IMR-90 (cell line): ENCODE results near the gene HSPA9. TPM values are rescaled to one million over a fixed set of nuclear protein-coding genes. Genes with fewer than 3 reads are reported as not detected.

Experiments used
- ATAC-seq: fragments of 200-7000 bp; cut with Tn5 transposase; 2 replicates; pipeline ENCODE4 v1.9.1; 2020; ENCODE audit warnings: low read depth, mild to moderate bottlenecking, moderate library complexity
- BruUV-seq: library from RNA; stranded (reverse); fragments of 400-500 nt; replicated peaks from 2 replicates; lab custom pipeline; 2021; lab: Mats Ljungman, UMichigan
- CTCF ChIA-PET: fragments of 300-600 bp; formaldehyde crosslinking; extraction: SDS; loops from one replicate; lab custom pipeline; 2021; ENCODE audit warnings: antibody characterized with exemption; lab: Yijun Ruan, JAX
- POLR2A ChIA-PET: fragments of 300-600 bp; sonication (Branson Sonifier 250); formaldehyde crosslinking; loops from one replicate; lab custom pipeline; 2022; ENCODE audit warnings: antibody characterized with exemption; ENCODE audit not compliant: unreplicated experiment; lab: Charles Lee
- DNase-seq: peaks from one replicate; pipeline ENCODE4 v3.0.0; 2013
- H2AFZ ChIP-seq: replicated peaks from 2 replicates; pipeline ENCODE3; 2013; ENCODE audit warnings: low read length, mild to moderate bottlenecking; ENCODE audit not compliant: poor library complexity
- H2AK5ac ChIP-seq: 2 replicates; pipeline ENCODE4 v1.6.1; 2013; ENCODE audit warnings: low read depth, low read length, inconsistent platforms
- H2AK9ac ChIP-seq: replicated peaks from 2 replicates; pipeline ENCODE3; 2013; ENCODE audit warnings: mild to moderate bottlenecking, low read depth, low read length, moderate library complexity; ENCODE audit not compliant: poor library complexity
- H2BK120ac ChIP-seq: 2 replicates; pipeline ENCODE4 v1.6.1; 2013; ENCODE audit warnings: low read depth, low read length, inconsistent platforms
- H2BK15ac ChIP-seq: 3 replicates; pipeline ENCODE4 v1.6.1; 2013; ENCODE audit warnings: low read depth, low read length, inconsistent platforms
- H2BK20ac ChIP-seq: 2 replicates; pipeline ENCODE4 v1.6.1; 2013; ENCODE audit warnings: low read depth, mild to moderate bottlenecking, inconsistent platforms, low read length, moderate library complexity
- H2BK5ac ChIP-seq: 2 replicates; pipeline ENCODE4 v1.6.1; 2013; ENCODE audit warnings: mild to moderate bottlenecking, low read depth, low read length, inconsistent platforms; ENCODE audit not compliant: poor library complexity, severe bottlenecking
- H3K14ac ChIP-seq: replicated peaks from 2 replicates; pipeline ENCODE4 v1.6.1; 2013; ENCODE audit warnings: low read depth, low read length, inconsistent platforms
- H3K18ac ChIP-seq: 2 replicates; pipeline ENCODE4 v1.6.1; 2013; ENCODE audit warnings: low read depth, low read length, control low read depth
- H3K23ac ChIP-seq: 2 replicates; pipeline ENCODE4 v1.6.1; 2013; ENCODE audit warnings: low read depth, low read length, inconsistent platforms
- H3K27ac ChIP-seq: 2 replicates; pipeline ENCODE4 v1.5.1; 2013; ENCODE audit warnings: mild to moderate bottlenecking, control low read depth, low read length; ENCODE audit not compliant: insufficient read depth
- H3K27me3 ChIP-seq: 2 replicates; pipeline ENCODE4 v1.6.1; 2013; ENCODE audit warnings: low read length; ENCODE audit not compliant: control insufficient read depth, insufficient read depth
- H3K36me3 ChIP-seq: 2 replicates; pipeline ENCODE4 v1.6.1; 2013; ENCODE audit warnings: low read length, mixed read lengths; ENCODE audit not compliant: control insufficient read depth, insufficient read depth
- H3K4ac ChIP-seq: 2 replicates; pipeline ENCODE4 v1.6.1; 2013; ENCODE audit warnings: low read depth, low read length, inconsistent platforms
- H3K4me1 ChIP-seq: 2 replicates; pipeline ENCODE4 v1.6.1; 2013; ENCODE audit warnings: low read length, mixed read lengths; ENCODE audit not compliant: control insufficient read depth, insufficient read depth
- H3K4me2 ChIP-seq: 2 replicates; pipeline ENCODE4 v1.6.1; 2013; ENCODE audit warnings: low read depth, mild to moderate bottlenecking, control low read depth, low read length, moderate library complexity
- H3K4me3 ChIP-seq: 2 replicates; pipeline ENCODE4 v1.5.1; 2013; ENCODE audit warnings: low read depth, mild to moderate bottlenecking, control low read depth, low read length, moderate library complexity; ENCODE audit not compliant: insufficient read depth
- H3K56ac ChIP-seq: 2 replicates; pipeline ENCODE4 v1.6.1; 2013; ENCODE audit warnings: low read length, inconsistent platforms; ENCODE audit not compliant: insufficient read depth; ENCODE audit errors: extremely low read depth
- H3K79me1 ChIP-seq, 2 experiments: 2 replicates each; pipeline ENCODE4 v1.6.1; 2013; ENCODE audit warnings: low read length in 2 of 2, inconsistent platforms in 1 of 2, low read depth in 1 of 2
- H3K9ac ChIP-seq: 2 replicates; pipeline ENCODE4 v1.6.1; 2013; ENCODE audit warnings: low read depth, low read length, control low read depth
- H3K9me1 ChIP-seq: 2 replicates; pipeline ENCODE4 v1.6.1; 2013; ENCODE audit warnings: low read length, inconsistent platforms; ENCODE audit not compliant: insufficient read depth
- H3K9me3 ChIP-seq: 2 replicates; pipeline ENCODE4 v1.6.1; 2013; ENCODE audit warnings: low read length; ENCODE audit not compliant: control insufficient read depth, insufficient read depth
- H4K20me1 ChIP-seq: 2 replicates; pipeline ENCODE4 v1.6.1; 2013; ENCODE audit warnings: low read length, inconsistent platforms; ENCODE audit not compliant: insufficient read depth
- H4K5ac ChIP-seq: 2 replicates; pipeline ENCODE4 v1.6.1; 2013; ENCODE audit warnings: mild to moderate bottlenecking, low read depth, low read length, control low read depth
- H4K8ac ChIP-seq, 2 experiments: 2 replicates each; pipeline ENCODE4 v1.6.1; 2013; ENCODE audit warnings: low read depth in 2 of 2, low read length in 2 of 2, control low read depth in 1 of 2, inconsistent platforms in 1 of 2
- H4K91ac ChIP-seq: 2 replicates; pipeline ENCODE4 v1.6.1; 2013; ENCODE audit warnings: low read depth, low read length, inconsistent platforms; ENCODE audit not compliant: insufficient read depth
- BHLHE40 ChIP-seq: fragments of 150-350 bp; IDR thresholded peaks from 2 replicates; pipeline ENCODE4 v1.6.1; 2016; ENCODE audit warnings: mild to moderate bottlenecking, low read depth, low read length
- CEBPB ChIP-seq: IDR thresholded peaks from 2 replicates; pipeline ENCODE4 v1.6.1; 2012; ENCODE audit warnings: low read depth, low read length, improper control_type of control experiment
- CHD1 ChIP-seq: IDR thresholded peaks from 2 replicates; pipeline ENCODE4 v1.6.1; 2012; ENCODE audit warnings: low read depth, low read length, improper control_type of control experiment
- ELK1 ChIP-seq: fragments of 150-350 bp; IDR thresholded peaks from 2 replicates; pipeline ENCODE4 v1.6.1; 2016; ENCODE audit warnings: low read depth, mild to moderate bottlenecking, low read length, moderate library complexity, borderline replicate concordance
- FOS ChIP-seq: fragments of 150-350 bp; IDR thresholded peaks from 2 replicates; pipeline ENCODE4 v1.6.1; 2016; ENCODE audit warnings: low read depth, low read length
- MAFK ChIP-seq: IDR thresholded peaks from 2 replicates; pipeline ENCODE4 v1.6.1; 2012; ENCODE audit warnings: low read depth, low read length, improper control_type of control experiment
- MAZ ChIP-seq: IDR thresholded peaks from 2 replicates; pipeline ENCODE4 v1.6.1; 2012; ENCODE audit warnings: low read depth, mild to moderate bottlenecking, low read length, improper control_type of control experiment, moderate library complexity, borderline replicate concordance
- MXI1 ChIP-seq: IDR thresholded peaks from 2 replicates; pipeline ENCODE4 v1.6.1; 2012; ENCODE audit warnings: low read depth, mild to moderate bottlenecking, low read length, moderate library complexity, borderline replicate concordance
- NFE2L2 ChIP-seq: fragments of 150-350 bp; IDR thresholded peaks from 2 replicates; pipeline ENCODE4 v1.6.1; 2016; ENCODE audit warnings: low read depth, mild to moderate bottlenecking, low read length
- RAD21 ChIP-seq: IDR thresholded peaks from 2 replicates; pipeline ENCODE4 v1.6.1; 2012; ENCODE audit warnings: low read length, improper control_type of control experiment
- RCOR1 ChIP-seq: IDR thresholded peaks from 2 replicates; pipeline ENCODE4 v1.6.1; 2012; ENCODE audit warnings: mild to moderate bottlenecking, low read length, improper control_type of control experiment; ENCODE audit not compliant: insufficient replicate concordance
- WGBS, 2 experiments: methylation state at CpG; one replicate each; pipeline versions ENCODE4 v1.1.5 to v1.1.7; 2013; ENCODE audit warnings: missing lambda C conversion rate in 2 of 2; ENCODE audit not compliant: insufficient read length in 1 of 2; ENCODE audit errors: extremely low coverage in 2 of 2; 5-methylcytosine and 5-hydroxymethylcytosine counted together
- dilution Hi-C: fragments of 300-500 bp; cut with HindIII; formaldehyde crosslinking; loops from one replicate; pipeline ENCODE4 v1.14.3; 2018; ENCODE audit warnings: low sequenced_read_pairs; ENCODE audit not compliant: unreplicated experiment
- in situ Hi-C: fragments of 300-500 bp; cut with MboI; formaldehyde crosslinking; loops from 3 replicates; pipeline ENCODE4 v1.14.3; 2019; ENCODE audit warnings: low sequenced_read_pairs, inconsistent platforms, mixed read lengths
- intact Hi-C: fragments of 100-400 bp; cut with micrococcal nuclease; formaldehyde crosslinking; loops from 2 replicates; pipeline ENCODE4 v1.10.0; 2022
- polyA plus RNA-seq, 3 experiments: library from polyadenylated mRNA; depleted of rRNA; stranded (reverse); fragments of >200 nt; gene quantifications; 2 replicates each; pipeline ENCODE4 v1.2.3, GENCODE V29; 2012; ENCODE audit warnings: low replicate concordance in 1 of 3
- total RNA-seq: library from RNA; depleted of rRNA; stranded (reverse); fragments of >200 nt; gene quantifications from 2 replicates; pipeline ENCODE4 v1.2.3, GENCODE V29; 2012

The HSPA9 gene
- total and polyA plus RNA-seq, 2 of the 4 experiments (the other 2 are of a cell fraction): 157 to 472 TPM

- dilution Hi-C loops (no loop called here), intact Hi-C loops (no loop called here), in situ Hi-C loops (no loop called here)
- Histone ChIP-seq H3K4ac (no peak overlapping the region), H3K23ac (no peak overlapping the region), H3K4me1 (no peaks in the 10 kb centered on the region), H2AK9ac (no peak overlapping the region), H2BK5ac (no peak overlapping the region), H2BK20ac (no peak overlapping the region), H3K4me3 (no peak overlapping the region), H3K27me3 (peaks cover 21% of the 10 kb centered on the region), H3K9ac (no peak overlapping the region), H2BK15ac (no peak overlapping the region), H4K91ac (no peak overlapping the region), H4K20me1 (no peaks in the 10 kb centered on the region), H4K5ac (no peak overlapping the region), H3K36me3 (no peaks in the 10 kb centered on the region), H3K4me2 (no peak overlapping the region), H4K8ac (no peak overlapping the region), H2AFZ (no peak overlapping the region), H3K14ac (no peak overlapping the region), H3K79me1 (no peaks in the 10 kb centered on the region), H3K27ac (no peak overlapping the region), H3K9me1 (no peaks in the 10 kb centered on the region), H3K9me3 (no peaks in the 10 kb centered on the region), H3K18ac (no peak overlapping the region), H3K56ac (no peak overlapping the region), H2AK5ac (no peak overlapping the region), H2BK120ac (no peak overlapping the region)
- ChIA-PET POLR2A (no interaction called here), CTCF (interaction anchor here (0.6 kb wide), 1 partner anchor 16 kb away, joined by 3 read pairs; no protein-coding TSS in a partner anchor)
- DNase-seq (no peak), ATAC-seq (no peak)
- WGBS, 2 experiments: no CpG with 5 or more reads among the region's 2 CpGs
- TF ChIP-seq ELK1 (no peak), CHD1 (no peak), CEBPB (no peak), MXI1 (no peak), MAFK (no peak), NFE2L2 (no peak), FOS (no peak), RCOR1 (no peak), RAD21 (no peak), BHLHE40 (no peak), MAZ (no peak)
- no TSS peak for BruUV-seq
Observed at GRCh38 chr5:138588013-138588788, 13.0 kb upstream of the HSPA9 start.
